ENCODE data around the gene TMEM107. TPM values are rescaled to one million over a fixed set of nuclear protein-coding genes. Genes with fewer than 3 reads are reported as not detected.

The TMEM107 gene
- total and polyA plus RNA-seq, 10 of the 15 experiments (the other 5 are each of a cell fraction or from before 2014, with no cell fraction given) = 7.9 to 38.7 (median 22.9) TPM

DNA sequence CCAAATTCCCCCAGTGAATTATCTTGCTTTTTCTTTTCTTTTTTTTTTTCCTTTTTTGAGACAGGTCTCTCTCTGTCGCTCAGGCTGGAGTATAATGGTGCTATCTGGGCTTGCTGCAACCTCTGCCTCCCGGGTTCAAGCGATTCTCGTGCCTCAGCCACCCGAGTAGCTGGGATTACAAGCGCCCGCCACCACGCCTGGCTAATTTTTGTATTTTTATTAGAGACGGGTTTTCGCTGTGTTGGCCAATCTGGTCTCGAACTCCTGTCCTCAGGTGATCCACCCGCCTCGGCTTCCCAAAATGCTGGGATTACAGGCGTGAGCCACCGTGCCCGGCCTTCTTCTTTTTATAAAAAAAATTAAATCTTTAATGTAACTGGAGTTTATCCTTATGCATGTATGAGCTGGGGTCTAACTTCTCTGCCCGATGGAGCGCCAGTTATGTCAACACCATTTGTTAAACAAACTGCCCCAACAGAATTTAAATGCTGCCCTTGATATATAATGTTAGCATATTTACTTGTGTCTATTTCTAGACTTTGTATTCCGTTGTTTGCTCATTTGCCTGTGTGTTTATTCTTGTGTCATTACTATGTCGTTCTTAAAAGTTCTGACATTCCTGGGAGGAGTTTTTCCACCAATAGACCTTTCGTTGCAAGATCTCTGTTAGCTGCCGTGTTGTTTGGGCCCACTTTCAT lies 34.7 kb upstream of the TMEM107 start (continued):
- TF ChIP-seq, protein P1, sequence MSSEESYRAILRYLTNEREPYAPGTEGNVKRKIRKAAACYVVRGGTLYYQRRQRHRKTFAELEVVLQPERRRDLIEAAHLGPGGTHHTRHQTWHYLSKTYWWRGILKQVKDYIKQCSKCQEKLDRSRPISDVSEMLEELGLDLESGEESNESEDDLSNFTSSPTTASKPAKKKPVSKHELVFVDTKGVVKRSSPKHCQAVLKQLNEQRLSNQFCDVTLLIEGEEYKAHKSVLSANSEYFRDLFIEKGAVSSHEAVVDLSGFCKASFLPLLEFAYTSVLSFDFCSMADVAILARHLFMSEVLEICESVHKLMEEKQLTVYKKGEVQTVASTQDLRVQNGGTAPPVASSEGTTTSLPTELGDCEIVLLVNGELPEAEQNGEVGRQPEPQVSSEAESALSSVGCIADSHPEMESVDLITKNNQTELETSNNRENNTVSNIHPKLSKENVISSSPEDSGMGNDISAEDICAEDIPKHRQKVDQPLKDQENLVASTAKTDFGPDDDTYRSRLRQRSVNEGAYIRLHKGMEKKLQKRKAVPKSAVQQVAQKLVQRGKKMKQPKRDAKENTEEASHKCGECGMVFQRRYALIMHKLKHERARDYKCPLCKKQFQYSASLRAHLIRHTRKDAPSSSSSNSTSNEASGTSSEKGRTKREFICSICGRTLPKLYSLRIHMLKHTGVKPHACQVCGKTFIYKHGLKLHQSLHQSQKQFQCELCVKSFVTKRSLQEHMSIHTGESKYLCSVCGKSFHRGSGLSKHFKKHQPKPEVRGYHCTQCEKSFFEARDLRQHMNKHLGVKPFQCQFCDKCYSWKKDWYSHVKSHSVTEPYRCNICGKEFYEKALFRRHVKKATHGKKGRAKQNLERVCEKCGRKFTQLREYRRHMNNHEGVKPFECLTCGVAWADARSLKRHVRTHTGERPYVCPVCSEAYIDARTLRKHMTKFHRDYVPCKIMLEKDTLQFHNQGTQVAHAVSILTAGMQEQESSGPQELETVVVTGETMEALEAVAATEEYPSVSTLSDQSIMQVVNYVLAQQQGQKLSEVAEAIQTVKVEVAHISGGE (CRISPR knock-in tag; IDR thresholded peaks at IDR 0.05) = no peak
- TF ChIP-seq, protein P2, sequence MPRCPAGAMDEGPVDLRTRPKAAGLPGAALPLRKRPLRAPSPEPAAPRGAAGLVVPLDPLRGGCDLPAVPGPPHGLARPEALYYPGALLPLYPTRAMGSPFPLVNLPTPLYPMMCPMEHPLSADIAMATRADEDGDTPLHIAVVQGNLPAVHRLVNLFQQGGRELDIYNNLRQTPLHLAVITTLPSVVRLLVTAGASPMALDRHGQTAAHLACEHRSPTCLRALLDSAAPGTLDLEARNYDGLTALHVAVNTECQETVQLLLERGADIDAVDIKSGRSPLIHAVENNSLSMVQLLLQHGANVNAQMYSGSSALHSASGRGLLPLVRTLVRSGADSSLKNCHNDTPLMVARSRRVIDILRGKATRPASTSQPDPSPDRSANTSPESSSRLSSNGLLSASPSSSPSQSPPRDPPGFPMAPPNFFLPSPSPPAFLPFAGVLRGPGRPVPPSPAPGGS (IDR thresholded peaks at IDR 0.05; ENCODE audit: borderline replicate concordance, insufficient read depth, low read depth, low read length, poor library complexity, severe bottlenecking) = no peak
- TF ChIP-seq, protein P3, sequence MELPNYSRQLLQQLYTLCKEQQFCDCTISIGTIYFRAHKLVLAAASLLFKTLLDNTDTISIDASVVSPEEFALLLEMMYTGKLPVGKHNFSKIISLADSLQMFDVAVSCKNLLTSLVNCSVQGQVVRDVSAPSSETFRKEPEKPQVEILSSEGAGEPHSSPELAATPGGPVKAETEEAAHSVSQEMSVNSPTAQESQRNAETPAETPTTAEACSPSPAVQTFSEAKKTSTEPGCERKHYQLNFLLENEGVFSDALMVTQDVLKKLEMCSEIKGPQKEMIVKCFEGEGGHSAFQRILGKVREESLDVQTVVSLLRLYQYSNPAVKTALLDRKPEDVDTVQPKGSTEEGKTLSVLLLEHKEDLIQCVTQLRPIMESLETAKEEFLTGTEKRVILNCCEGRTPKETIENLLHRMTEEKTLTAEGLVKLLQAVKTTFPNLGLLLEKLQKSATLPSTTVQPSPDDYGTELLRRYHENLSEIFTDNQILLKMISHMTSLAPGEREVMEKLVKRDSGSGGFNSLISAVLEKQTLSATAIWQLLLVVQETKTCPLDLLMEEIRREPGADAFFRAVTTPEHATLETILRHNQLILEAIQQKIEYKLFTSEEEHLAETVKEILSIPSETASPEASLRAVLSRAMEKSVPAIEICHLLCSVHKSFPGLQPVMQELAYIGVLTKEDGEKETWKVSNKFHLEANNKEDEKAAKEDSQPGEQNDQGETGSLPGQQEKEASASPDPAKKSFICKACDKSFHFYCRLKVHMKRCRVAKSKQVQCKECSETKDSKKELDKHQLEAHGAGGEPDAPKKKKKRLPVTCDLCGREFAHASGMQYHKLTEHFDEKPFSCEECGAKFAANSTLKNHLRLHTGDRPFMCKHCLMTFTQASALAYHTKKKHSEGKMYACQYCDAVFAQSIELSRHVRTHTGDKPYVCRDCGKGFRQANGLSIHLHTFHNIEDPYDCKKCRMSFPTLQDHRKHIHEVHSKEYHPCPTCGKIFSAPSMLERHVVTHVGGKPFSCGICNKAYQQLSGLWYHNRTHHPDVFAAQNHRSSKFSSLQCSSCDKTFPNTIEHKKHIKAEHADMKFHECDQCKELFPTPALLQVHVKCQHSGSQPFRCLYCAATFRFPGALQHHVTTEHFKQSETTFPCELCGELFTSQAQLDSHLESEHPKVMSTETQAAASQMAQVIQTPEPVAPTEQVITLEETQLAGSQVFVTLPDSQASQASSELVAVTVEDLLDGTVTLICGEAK (IDR thresholded peaks at IDR 0.05; ENCODE audit: borderline replicate concordance) = peak; percentile 42; the same call in 1 of the 2 replicates
- peak; percentile 80; the same call in 1 of the 2 replicates for TF ChIP-seq NBN (IDR thresholded peaks at IDR 0.05)
- no peak for TF ChIP-seq NRF1 (conservative IDR thresholded peaks at IDR 0.05; ENCODE audit: low read depth, low read length)
- no peak for TF ChIP-seq GATAD2B (conservative IDR thresholded peaks at IDR 0.05; ENCODE audit: low read depth)
- TF ChIP-seq SMARCA5 (IDR thresholded peaks at IDR 0.05) = no peak
- no peak for TF ChIP-seq MYB (IDR thresholded peaks at IDR 0.05; ENCODE audit: borderline replicate concordance, low read depth, low read length)
- TF ChIP-seq RAD21 (IDR thresholded peaks at IDR 0.05; ENCODE audit: insufficient read depth, low read depth, low read length) = no peak
- TF ChIP-seq, protein P4, sequence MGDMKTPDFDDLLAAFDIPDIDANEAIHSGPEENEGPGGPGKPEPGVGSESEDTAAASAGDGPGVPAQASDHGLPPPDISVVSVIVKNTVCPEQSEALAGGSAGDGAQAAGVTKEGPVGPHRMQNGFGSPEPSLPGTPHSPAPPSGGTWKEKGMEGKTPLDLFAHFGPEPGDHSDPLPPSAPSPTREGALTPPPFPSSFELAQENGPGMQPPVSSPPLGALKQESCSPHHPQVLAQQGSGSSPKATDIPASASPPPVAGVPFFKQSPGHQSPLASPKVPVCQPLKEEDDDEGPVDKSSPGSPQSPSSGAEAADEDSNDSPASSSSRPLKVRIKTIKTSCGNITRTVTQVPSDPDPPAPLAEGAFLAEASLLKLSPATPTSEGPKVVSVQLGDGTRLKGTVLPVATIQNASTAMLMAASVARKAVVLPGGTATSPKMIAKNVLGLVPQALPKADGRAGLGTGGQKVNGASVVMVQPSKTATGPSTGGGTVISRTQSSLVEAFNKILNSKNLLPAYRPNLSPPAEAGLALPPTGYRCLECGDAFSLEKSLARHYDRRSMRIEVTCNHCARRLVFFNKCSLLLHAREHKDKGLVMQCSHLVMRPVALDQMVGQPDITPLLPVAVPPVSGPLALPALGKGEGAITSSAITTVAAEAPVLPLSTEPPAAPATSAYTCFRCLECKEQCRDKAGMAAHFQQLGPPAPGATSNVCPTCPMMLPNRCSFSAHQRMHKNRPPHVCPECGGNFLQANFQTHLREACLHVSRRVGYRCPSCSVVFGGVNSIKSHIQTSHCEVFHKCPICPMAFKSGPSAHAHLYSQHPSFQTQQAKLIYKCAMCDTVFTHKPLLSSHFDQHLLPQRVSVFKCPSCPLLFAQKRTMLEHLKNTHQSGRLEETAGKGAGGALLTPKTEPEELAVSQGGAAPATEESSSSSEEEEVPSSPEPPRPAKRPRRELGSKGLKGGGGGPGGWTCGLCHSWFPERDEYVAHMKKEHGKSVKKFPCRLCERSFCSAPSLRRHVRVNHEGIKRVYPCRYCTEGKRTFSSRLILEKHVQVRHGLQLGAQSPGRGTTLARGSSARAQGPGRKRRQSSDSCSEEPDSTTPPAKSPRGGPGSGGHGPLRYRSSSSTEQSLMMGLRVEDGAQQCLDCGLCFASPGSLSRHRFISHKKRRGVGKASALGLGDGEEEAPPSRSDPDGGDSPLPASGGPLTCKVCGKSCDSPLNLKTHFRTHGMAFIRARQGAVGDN (IDR thresholded peaks at IDR 0.05) = no peak
- no peak for TF ChIP-seq RUNX3 (IDR thresholded peaks at IDR 0.05; ENCODE audit: low read length)
- no peak for TF ChIP-seq ZBED1 (IDR thresholded peaks at IDR 0.05; ENCODE audit: borderline replicate concordance)
- TF ChIP-seq, protein P5, sequence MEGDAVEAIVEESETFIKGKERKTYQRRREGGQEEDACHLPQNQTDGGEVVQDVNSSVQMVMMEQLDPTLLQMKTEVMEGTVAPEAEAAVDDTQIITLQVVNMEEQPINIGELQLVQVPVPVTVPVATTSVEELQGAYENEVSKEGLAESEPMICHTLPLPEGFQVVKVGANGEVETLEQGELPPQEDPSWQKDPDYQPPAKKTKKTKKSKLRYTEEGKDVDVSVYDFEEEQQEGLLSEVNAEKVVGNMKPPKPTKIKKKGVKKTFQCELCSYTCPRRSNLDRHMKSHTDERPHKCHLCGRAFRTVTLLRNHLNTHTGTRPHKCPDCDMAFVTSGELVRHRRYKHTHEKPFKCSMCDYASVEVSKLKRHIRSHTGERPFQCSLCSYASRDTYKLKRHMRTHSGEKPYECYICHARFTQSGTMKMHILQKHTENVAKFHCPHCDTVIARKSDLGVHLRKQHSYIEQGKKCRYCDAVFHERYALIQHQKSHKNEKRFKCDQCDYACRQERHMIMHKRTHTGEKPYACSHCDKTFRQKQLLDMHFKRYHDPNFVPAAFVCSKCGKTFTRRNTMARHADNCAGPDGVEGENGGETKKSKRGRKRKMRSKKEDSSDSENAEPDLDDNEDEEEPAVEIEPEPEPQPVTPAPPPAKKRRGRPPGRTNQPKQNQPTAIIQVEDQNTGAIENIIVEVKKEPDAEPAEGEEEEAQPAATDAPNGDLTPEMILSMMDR (IDR thresholded peaks at IDR 0.05 in 2 of 3, conservative IDR thresholded peaks at IDR 0.05 in 1 of 3; ENCODE audit: control insufficient read depth in 2 of 3, extremely low read depth in 1 of 3, insufficient read depth in 1 of 3, low read depth in 3 of 3, low read length in 3 of 3) = no peak
